ENCODE measurements around the gene XRN2.
"Not testable (repeated sequence)": the region's sequence is repeated elsewhere in the genome, so short reads cannot be mapped to it uniquely, and the experiment has no call there.

The XRN2 gene

GRCh38 chr20:21390768-21391167, 87.6 kb downstream of the XRN2 start:
- no peak for DNase-seq (ENCODE audit: low spot score)

GRCh38 chr20:21391185-21391971, 88.2 kb downstream of the XRN2 start:
- no peak for DNase-seq (ENCODE audit: low spot score)

DNA sequence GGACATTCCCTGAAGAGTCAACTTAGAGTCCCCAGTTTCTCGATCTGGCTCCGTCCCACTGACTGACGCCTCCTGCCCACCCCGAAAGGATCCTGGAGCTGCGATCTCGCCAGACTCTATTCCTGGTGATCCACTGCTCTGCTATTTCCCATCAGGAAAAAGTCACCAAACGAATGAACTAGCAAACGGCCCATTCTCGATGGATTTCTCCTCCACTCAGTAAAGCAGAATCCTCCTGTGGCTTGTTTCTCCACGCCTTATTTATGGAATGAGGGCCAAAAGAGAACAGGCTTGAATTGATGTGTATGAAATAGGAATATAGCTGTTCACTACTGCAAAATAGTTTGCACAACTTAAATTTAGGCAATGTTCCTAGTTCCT, 88.8 kb downstream of the XRN2 start:
- peak; percentile 67 for DNase-seq (ENCODE audit: low spot score)

DNA sequence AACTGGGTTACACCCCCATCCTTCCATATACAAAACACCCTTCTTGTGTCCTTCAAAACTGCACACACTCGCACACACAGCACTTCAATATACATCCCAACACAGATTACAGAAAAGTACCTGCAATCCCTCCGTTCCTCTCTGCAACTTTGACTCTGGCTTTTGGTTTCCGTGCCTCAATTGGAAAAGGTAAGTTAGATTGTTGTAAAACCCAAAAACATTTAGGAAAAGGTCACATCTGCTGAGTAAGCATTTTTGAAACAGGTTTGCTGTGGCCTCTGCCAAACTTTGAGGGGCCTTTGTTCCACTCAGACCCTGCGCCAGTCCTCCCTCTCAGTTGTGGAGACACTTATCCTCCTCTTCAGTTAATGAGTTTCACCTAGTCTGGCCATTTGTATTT, 90.0 kb downstream of the XRN2 start:
- DNase-seq (ENCODE audit: low spot score): no peak

DNA sequence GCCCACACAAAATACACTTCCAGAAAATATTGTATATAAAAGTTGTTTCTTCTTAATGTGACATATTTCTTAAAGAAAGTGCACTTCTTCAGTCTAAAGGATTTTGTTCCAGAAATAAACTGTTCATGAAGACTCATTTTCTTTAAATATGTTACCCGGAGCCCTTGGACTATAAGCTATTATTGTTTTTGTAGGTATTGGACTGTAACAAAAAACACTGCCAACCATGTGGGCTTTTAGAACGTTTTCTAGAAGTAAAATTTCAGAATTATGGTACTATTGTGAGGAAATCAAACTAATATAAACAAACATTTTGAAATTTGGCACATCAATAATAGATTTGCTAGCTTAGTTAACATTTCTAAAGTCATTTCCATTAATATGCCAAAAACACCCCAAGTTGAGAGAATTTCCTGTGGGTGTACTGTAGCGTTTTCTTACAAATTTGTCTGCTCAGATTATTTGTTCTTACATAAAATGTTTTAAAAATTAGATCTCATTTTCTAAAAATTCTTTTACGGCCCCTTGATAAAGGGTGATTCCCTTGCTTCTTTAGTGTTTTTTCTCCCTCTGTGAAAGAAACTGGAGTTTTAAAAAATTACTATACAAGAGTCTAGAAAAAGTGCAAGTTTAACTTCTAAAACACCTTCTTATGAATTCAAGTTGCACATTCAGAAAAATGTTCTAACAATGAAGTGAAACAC, 90.8 kb downstream of the XRN2 start:
- DNase-seq (ENCODE audit: low spot score): no peak

- no peak for DNase-seq (ENCODE audit: low spot score)
Observed at GRCh38 chr20:21394551-21394950, 91.4 kb downstream of the XRN2 start.

- no peak for DNase-seq (ENCODE audit: low spot score)
Observed at GRCh38 chr20:21395051-21395665, 92.0 kb downstream of the XRN2 start.

DNA sequence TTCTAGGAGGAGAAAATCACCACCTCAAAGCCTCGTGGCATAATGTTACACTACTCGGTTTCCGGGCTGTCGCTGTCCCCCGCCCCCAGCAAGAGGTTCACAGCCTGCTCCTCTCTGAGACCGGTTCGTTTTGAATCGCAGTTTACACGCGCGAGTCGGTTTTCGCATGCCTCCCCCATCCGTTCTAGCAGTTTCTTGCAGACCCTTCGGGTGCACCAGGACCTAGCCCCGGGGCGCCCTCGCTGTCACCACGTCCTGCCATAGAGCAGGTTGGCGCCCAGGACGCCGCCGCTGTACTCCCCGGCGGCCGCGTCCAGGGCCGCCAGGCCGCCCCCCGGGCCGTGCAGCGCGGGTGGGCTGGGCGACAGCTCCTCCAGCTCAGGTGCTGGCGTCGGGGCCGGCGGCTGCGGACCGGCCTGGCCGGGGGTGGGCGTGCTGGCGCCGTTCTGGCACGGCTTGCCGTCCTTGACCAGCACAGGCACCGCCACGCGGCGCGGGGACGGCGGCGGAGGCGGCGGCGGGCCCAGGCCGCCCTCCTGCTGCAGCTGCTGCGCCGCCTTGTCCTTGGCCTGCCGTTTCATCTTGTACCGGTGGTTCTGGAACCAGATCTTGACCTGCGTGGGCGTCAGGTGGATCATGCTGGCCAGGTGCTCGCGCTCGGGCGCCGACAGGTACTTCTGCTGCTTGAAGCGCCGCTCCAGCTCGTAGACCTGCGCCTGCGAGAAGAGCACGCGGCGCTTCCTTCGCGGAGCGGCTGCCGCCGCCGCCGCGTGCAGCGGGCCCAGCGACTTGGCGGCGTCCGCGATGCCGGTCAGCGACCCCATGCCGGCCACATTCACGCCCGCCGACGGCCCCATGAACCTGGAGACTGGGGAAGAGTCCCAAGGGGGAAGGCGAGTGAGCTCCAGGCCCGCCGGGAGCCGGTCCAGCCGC, 92.8 kb downstream of the XRN2 start:
- peak; percentile 69 for DNase-seq (ENCODE audit: low spot score)

DNA sequence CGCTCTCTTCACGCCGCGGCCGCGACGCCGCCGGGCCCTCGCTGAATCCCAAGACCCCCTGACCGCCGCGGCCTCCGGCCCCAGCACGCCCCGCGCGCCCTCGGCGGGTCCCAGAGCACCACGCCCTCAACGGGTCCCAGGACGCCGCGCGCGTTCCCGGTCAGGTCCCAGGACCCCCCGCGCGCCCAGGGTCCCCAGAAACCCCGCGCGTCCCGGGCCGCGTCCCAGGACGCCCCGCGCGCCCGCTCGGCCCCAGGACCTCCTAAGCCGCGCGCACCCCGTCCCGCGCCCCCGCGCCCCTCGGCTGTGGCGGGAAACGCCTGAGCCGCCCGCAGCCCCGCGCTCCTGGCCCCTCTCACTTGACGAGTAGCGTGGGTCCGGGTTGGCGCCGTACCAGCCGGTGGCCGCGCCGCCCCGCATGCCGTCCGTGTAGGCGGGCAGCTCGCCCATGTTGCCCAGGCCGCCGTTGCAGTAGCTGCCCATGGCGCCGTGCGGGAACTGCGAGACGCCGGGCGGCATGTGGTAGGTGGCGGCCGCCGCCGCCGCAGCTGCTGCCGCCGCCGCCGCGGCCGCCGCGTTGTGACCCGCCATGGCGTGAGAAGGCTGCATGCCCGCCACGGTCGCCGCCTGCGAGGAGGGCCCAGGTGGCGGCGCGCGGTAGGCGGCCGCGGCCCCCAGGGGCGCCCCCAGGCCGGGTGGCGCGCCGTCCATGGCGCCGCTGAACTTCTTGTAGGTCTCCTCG, 93.6 kb downstream of the XRN2 start:
- no peak for DNase-seq (ENCODE audit: low spot score)

- no peak for DNase-seq (ENCODE audit: low spot score)
Observed at GRCh38 chr20:21397341-21398108, 94.4 kb downstream of the XRN2 start, which contains the start of gene NKX2-4. NKX2-4 (minus strand) TSS chr20:21397526; CDS start chr20:21397399, 127 bp downstream.

GRCh38 chr20:21398109-21399004, 95.2 kb downstream of the XRN2 start:
- DNase-seq (ENCODE audit: low spot score): no peak

GRCh38 chr20:21399005-21399475, 95.9 kb downstream of the XRN2 start:
- no peak for DNase-seq (ENCODE audit: low spot score)

GRCh38 chr20:21411725-21412124, 108.6 kb downstream of the XRN2 start:
- DNase-seq (ENCODE audit: low spot score): no peak

GRCh38 chr20:21413996-21414395, 110.9 kb downstream of the XRN2 start:
- DNase-seq (ENCODE audit: low spot score): not testable (repeated sequence)

DNA sequence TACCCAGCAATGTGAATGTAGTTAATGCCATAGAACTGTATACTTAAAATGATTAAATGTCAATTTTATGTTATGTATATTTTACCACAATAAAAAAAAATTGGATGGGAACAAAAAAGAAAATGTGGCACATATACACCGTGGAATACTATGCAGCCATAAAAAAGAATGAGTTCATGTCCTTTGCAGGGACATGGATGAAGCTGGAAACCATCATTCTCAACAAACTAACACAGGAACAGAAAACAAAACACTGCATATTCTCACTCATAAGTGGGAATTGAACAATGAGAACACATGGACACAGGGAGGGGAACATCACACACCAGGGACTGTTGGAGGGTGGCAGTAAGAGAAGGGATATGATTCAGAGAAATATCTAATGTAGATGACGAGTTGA, 116.0 kb downstream of the XRN2 start:
- DNase-seq (ENCODE audit: low spot score): not testable (repeated sequence)

- no peak for DNase-seq (ENCODE audit: low spot score)
Observed at GRCh38 chr20:21421601-21422236, 118.6 kb downstream of the XRN2 start.

GRCh38 chr20:21423712-21424111, 120.6 kb downstream of the XRN2 start:
- not testable (repeated sequence) for DNase-seq (ENCODE audit: low spot score)

GRCh38 chr20:21424846-21425245, 121.7 kb downstream of the XRN2 start:
- no peak for DNase-seq (ENCODE audit: low spot score)

GRCh38 chr20:21430020-21430419, 126.9 kb downstream of the XRN2 start:
- DNase-seq (ENCODE audit: low spot score): no peak
